ENCODE data around the gene RGS3.

The RGS3 gene

DNA sequence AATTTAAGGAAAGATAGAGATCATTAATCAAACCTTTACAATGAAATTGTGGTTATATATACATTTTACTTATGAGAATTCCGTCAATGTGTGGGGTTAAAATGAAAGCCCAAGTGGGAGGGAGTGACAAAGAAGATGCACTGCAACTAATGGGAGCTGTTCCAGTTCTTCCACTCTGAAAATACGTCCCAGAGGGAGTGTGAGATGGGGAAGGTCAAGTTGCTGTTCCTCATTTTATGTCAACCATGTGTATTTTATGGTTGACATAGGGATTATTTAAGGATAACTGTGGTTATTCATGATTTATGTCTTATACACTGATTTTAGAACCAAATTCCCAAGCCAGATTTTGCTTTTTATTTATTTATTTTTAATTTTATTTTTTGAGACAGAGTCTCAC is 14.2 kb upstream of the RGS3 start:
- TF ChIP-seq, protein P1, sequence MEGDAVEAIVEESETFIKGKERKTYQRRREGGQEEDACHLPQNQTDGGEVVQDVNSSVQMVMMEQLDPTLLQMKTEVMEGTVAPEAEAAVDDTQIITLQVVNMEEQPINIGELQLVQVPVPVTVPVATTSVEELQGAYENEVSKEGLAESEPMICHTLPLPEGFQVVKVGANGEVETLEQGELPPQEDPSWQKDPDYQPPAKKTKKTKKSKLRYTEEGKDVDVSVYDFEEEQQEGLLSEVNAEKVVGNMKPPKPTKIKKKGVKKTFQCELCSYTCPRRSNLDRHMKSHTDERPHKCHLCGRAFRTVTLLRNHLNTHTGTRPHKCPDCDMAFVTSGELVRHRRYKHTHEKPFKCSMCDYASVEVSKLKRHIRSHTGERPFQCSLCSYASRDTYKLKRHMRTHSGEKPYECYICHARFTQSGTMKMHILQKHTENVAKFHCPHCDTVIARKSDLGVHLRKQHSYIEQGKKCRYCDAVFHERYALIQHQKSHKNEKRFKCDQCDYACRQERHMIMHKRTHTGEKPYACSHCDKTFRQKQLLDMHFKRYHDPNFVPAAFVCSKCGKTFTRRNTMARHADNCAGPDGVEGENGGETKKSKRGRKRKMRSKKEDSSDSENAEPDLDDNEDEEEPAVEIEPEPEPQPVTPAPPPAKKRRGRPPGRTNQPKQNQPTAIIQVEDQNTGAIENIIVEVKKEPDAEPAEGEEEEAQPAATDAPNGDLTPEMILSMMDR (IDR thresholded peaks at IDR 0.05; ENCODE audit: insufficient read depth, low read depth, low read length, missing control alignments): no peak
- no peak overlapping the region for H3K4me3 ChIP-seq (ENCODE audit: low read depth, low read length)
- DNase-seq (ENCODE audit: low read depth): no peak

DNA sequence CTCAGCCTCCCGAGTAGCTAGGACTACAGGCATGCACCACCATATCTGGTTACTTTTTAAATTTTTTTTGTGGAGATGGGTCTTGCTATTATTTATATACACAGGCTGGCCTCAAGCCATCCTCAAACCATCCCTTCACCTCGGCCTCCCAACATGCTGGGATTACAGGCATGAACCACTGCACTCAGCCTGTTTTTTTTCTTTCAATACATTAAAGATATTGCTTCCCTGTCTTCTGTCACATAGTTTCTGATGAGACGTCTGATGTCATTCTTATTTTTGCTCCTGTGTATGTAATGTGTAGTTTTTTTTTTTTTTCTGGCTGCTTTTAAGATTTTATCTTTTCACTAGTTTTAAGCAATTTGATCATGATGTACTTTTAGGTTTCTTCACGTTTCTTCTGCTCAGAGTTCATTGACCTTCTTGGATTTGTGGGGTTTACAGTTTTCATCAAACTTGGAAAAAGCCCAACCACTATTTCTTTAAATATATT is 11.4 kb upstream of the RGS3 start:
- no peak overlapping the region for H3K4me3 ChIP-seq (ENCODE audit: low read depth, low read length)
- TF ChIP-seq, protein P1 (IDR thresholded peaks at IDR 0.05; ENCODE audit: insufficient read depth, low read depth, low read length, missing control alignments): no peak
- no peak for DNase-seq (ENCODE audit: low read depth)

DNA sequence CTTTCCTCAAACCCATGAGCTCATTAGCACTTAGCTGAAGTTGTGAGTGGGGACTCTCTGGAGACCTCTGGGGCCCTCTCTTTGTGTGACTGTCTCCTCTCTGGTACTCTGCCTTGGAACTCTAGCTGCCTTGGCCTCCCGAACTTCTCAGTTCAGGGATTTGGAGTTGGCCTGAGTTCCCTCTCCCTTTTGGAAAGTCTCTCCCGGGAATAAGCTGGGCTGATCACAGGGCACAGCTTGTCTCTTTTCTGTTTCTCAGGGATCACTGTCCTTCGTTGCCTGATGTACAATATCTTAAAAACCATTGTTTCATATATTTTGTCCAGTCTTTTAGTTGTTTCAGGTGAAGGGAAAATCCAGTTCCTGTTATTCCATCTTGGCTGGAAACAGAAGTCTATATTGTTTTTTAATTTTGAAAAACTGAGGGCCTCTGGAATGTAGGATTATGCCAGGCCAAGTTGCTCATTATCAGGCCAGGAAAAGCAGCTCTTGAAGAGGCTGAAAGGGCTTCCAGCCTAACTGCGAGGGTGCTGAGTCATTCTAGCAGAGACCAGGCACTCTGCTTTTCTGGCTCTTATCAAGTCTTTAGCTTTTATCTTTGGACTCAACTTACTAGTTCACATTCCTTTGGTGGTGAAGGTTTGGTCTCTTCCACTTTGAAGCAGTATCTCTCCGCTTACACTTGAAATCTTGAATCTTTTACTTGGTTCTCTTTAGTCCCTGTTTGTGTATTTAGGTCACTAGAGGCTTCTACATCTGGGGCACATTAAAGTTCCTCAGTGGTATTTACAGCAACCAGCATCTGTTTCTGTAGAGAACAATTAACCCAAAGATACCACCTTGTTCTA is 8.4 kb upstream of the RGS3 start:
- DNase-seq (ENCODE audit: low read depth): peak; percentile 34
- TF ChIP-seq, protein P1 (IDR thresholded peaks at IDR 0.05; ENCODE audit: insufficient read depth, low read depth, low read length, missing control alignments): no peak
- no peak overlapping the region for H3K4me3 ChIP-seq (ENCODE audit: low read depth, low read length)

DNA sequence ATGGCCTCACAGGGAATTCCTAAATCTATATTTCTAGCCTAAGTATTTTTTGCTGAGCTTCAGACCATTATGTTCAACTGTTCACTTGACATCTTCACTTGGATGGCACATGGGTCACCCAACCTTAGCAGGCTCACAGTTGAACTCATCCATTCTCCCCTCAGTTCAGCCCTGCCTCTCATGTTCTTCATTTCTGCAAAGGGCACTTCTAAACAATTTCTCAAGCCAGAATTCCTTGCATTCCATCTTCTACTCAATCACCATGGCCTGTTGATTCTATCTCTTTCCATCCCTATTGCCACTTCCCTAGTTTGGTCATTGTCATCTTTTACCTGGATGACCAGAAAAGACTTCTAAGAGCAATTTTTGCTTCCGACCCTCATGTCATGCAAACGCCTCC is 7.3 kb upstream of the RGS3 start:
- no peak for DNase-seq (ENCODE audit: low read depth)
- no peak overlapping the region for H3K4me3 ChIP-seq (ENCODE audit: low read depth, low read length)
- TF ChIP-seq, protein P1 (IDR thresholded peaks at IDR 0.05; ENCODE audit: insufficient read depth, low read depth, low read length, missing control alignments): no peak

DNA sequence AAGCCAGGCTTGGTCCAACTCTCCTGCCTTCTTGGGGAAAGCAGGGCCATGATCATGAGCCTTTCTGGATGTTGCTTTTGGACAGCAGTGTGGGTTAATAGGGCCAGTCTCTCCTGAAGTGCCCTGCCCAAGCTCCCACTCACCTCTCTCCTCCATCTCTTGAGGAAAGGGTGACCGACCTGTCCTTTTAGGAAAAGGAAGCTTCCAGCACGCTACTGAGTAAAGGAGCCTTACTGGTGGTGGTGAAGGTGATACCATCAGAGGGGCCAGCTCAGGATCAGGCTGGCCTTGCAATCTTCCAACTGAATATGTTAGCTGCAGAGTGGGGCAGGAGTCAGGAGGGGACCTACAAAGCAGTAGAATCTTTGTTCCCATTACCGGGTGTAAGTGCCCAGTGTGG is 2.2 kb upstream of the RGS3 start:
- TF ChIP-seq, protein P1 (IDR thresholded peaks at IDR 0.05; ENCODE audit: insufficient read depth, low read depth, low read length, missing control alignments): no peak
- no peak overlapping the region for H3K4me3 ChIP-seq (ENCODE audit: low read depth, low read length)
- DNase-seq (ENCODE audit: low read depth): no peak

DNA sequence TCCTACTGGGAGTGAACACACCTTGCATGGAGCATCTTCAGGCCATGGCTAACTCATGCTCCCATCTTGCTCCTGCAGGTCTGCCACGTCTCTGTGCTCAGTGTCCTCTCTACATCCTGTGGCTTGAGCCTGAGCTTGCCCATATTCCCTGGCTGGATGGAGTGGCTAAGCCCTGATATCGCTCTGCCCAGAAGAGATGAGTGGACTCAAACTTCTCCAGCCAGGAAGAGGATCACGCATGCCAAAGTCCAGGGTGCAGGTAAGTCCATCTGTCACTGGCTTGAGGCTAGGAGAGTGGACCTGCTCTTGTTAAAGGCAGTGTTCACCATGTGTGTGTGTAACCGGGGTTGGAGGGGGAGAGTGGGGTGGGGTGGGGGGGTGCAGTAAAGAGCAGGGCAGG is 1.6 kb upstream of the RGS3 start:
- DNase-seq (ENCODE audit: low read depth): no peak
- TF ChIP-seq, protein P1 (IDR thresholded peaks at IDR 0.05; ENCODE audit: insufficient read depth, low read depth, low read length, missing control alignments): no peak

More for the DNA sequence above, 1.6 kb upstream of the RGS3 start:
- no peak overlapping the region for H3K4me3 ChIP-seq (ENCODE audit: low read depth, low read length)
